Endothelial cell of umbilical vein (primary cell): ENCODE measurements around the gene NLE1. TPM values are rescaled to one million over a fixed set of nuclear protein-coding genes. Genes with fewer than 3 reads are reported as not detected.

Source experiments
- BruUV-seq: library from RNA; stranded (reverse); fragments of 400-500 nt; replicated peaks from 2 replicates; lab custom pipeline; 2021; lab: Mats Ljungman, UMichigan
- CTCF ChIA-PET: fragments of 300-600, 350-600 bp; sonication (Branson Sonifier 250); formaldehyde crosslinking; loops from one replicate; lab custom pipeline; 2021; ENCODE audit warnings: antibody characterized with exemption, inconsistent platforms; lab: Charles Lee
- POLR2A ChIA-PET: fragments of 300-600, 350-600 bp; sonication (Branson Sonifier 250); formaldehyde crosslinking; loops from one replicate; lab custom pipeline; 2021; ENCODE audit warnings: antibody characterized with exemption, inconsistent platforms; lab: Charles Lee
- DNase-seq: peaks from one replicate; pipeline ENCODE4 v3.0.0-alpha.2; 2011; ENCODE audit warnings: low read depth, low spot score
- FAIRE-seq: peaks from 2 replicates; lab custom pipeline; 2011; peaks lifted over from hg19 to GRCh38; lab: Jason Lieb, UNC
- H2AFZ ChIP-seq: 2 replicates; pipeline ENCODE4 v1.6.0; 2012; ENCODE audit warnings: low read depth, low read length, control low read depth, inconsistent platforms
- H3K27ac ChIP-seq: 2 replicates; pipeline ENCODE4 v1.5.1; 2011; ENCODE audit warnings: low read depth, mild to moderate bottlenecking, control low read depth, low read length, moderate library complexity; ENCODE audit not compliant: insufficient read depth
- H3K27me3 ChIP-seq, 2 experiments: 2 replicates each; pipeline versions ENCODE4 v1.6.0 to v1.6.1; 2011; ENCODE audit warnings: low read length in 2 of 2, mixed read lengths in 1 of 2; ENCODE audit not compliant: control insufficient read depth in 2 of 2, insufficient read depth in 2 of 2
- H3K36me3 ChIP-seq, 2 experiments: 2 replicates in 1 of 2; 3 replicates in 1 of 2; pipeline ENCODE4 v1.5.1; 2011; ENCODE audit warnings: low read length in 2 of 2, mild to moderate bottlenecking in 1 of 2, moderate library complexity in 1 of 2; ENCODE audit not compliant: control insufficient read depth in 2 of 2, insufficient read depth in 2 of 2; ENCODE audit errors: extremely low read depth in 1 of 2
- H3K4me1 ChIP-seq: 3 replicates; pipeline ENCODE4 v1.5.1; 2011; ENCODE audit warnings: mild to moderate bottlenecking, low read length; ENCODE audit not compliant: control insufficient read depth, insufficient read depth; ENCODE audit errors: extremely low read depth
- H3K4me2 ChIP-seq: 2 replicates; pipeline ENCODE4 v1.6.1; 2011; ENCODE audit warnings: low read length, control low read depth, mixed read lengths; ENCODE audit not compliant: insufficient read depth
- H3K4me3 ChIP-seq, 3 experiments: fragments of 200-600 bp in 1 of 3; sonication (generic), shearing (Covaris generic) in 1 of 3; replicated peaks in 1 of 3; 2 replicates each; pipeline ENCODE4 v1.5.1; 2011 to 2016; ENCODE audit warnings: control low read depth in 3 of 3, low read length in 3 of 3, mild to moderate bottlenecking in 2 of 3, inconsistent platforms in 1 of 3, low read depth in 1 of 3, moderate library complexity in 1 of 3; ENCODE audit not compliant: insufficient read depth in 1 of 3
- H3K79me2 ChIP-seq: 2 replicates; pipeline ENCODE4 v1.6.0; 2012; ENCODE audit warnings: low read length, inconsistent platforms; ENCODE audit not compliant: control insufficient read depth, insufficient read depth
- H3K9ac ChIP-seq: replicated peaks from 2 replicates; pipeline ENCODE3; 2011; ENCODE audit warnings: low read length, control low read depth; ENCODE audit not compliant: insufficient read depth; ENCODE audit errors: extremely low read depth
- H3K9me1 ChIP-seq: replicated peaks from 3 replicates; pipeline ENCODE4 v1.6.0; 2011; ENCODE audit warnings: mild to moderate bottlenecking, low read length; ENCODE audit not compliant: control insufficient read depth, insufficient read depth; ENCODE audit errors: extremely low read depth
- H3K9me3 ChIP-seq: replicated peaks from 2 replicates; pipeline ENCODE4 v1.5.1; 2012; ENCODE audit warnings: low read length, inconsistent platforms; ENCODE audit not compliant: control insufficient read depth, insufficient read depth
- H4K20me1 ChIP-seq: replicated peaks from 2 replicates; pipeline ENCODE3; 2011; ENCODE audit warnings: mild to moderate bottlenecking, low read length; ENCODE audit not compliant: control insufficient read depth, insufficient read depth; ENCODE audit errors: extremely low read depth
- FOS ChIP-seq: IDR thresholded peaks from 2 replicates; pipeline ENCODE4 v1.6.1; 2011; ENCODE audit warnings: mild to moderate bottlenecking, low read length, moderate library complexity, borderline replicate concordance; ENCODE audit not compliant: insufficient read depth
- GATA2 ChIP-seq: IDR thresholded peaks from 2 replicates; pipeline ENCODE4 v1.7.0; 2011; ENCODE audit warnings: low read depth, mild to moderate bottlenecking, moderate library complexity, mixed read lengths, low read length; ENCODE audit not compliant: insufficient read length, insufficient read depth
- POLR2A ChIP-seq: IDR thresholded peaks from 2 replicates; pipeline ENCODE4 v1.6.1; 2012; ENCODE audit warnings: low read depth, mild to moderate bottlenecking, control low read depth, low read length
- dilution Hi-C: fragments of 300-500 bp; cut with MboI; formaldehyde crosslinking; loops from one replicate; pipeline ENCODE4 v1.15.0; 2019; ENCODE audit warnings: low sequenced_read_pairs; ENCODE audit not compliant: extremely low pct_ligation_motif_present
- intact Hi-C: fragments of 100-400 bp; cut with micrococcal nuclease; formaldehyde crosslinking; loops from one replicate; pipeline ENCODE4 v1.10.0; 2022
- polyA plus RNA-seq, 4 experiments: library from polyadenylated mRNA; depleted of rRNA in 3 of 4; stranded (reverse) in 3 of 4; unstranded in 1 of 4; fragments of >200 nt; gene quantifications; 2 replicates each; pipeline versions ENCODE4 v1.2.1 to v1.2.3, GENCODE V29; 2011 to 2012; ENCODE audit warnings: missing spikeins in 1 of 4
- total RNA-seq: library from RNA; stranded (reverse); gene quantifications from 2 replicates; pipeline ENCODE4 v1.2.3, GENCODE V29; 2021
- TF ChIP-seq, protein P1 (sequence below): IDR thresholded peaks from 2 replicates; pipeline ENCODE4 v1.6.1; 2011; ENCODE audit not compliant: insufficient read depth, insufficient read length

NLE1 gene
- total and polyA plus RNA-seq, 2 donors (not counting 3 experiments of a cell fraction or from before 2014, with no cell fraction given), result 19.1 to 22.8 TPM

- ChIA-PET CTCF (interaction anchor here (0.8 to 1.2 kb wide), 2 partner anchors 10 to 348 kb away, joined by 3 to 4 read pairs; no protein-coding TSS in a partner anchor), POLR2A (no interaction called here)
- TSS peak; percentile 78 for BruUV-seq
- peak overlapping the region; percentile 35 for H3K27ac ChIP-seq
- peak; percentile 31 for DNase-seq
- H3K4me1 ChIP-seq, result peaks cover 5% of the 10 kb centered on the region
- H3K4me2 ChIP-seq, result no peak overlapping the region
- H3K4me3 ChIP-seq, result no peak overlapping the region
- FAIRE-seq, result no peak
- dilution Hi-C loops (no loop called here), intact Hi-C loops (loop anchor here (2.0 kb wide), 1 partner anchor 52 kb away; the partner anchor contains the start of gene SLFN5)
- H3K9me1 ChIP-seq, result no peaks in the 10 kb centered on the region
- H3K27me3 ChIP-seq, result no peaks in the 10 kb centered on the region
- TF ChIP-seq, protein P1, sequence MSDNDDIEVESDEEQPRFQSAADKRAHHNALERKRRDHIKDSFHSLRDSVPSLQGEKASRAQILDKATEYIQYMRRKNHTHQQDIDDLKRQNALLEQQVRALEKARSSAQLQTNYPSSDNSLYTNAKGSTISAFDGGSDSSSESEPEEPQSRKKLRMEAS, result no peak
- TF ChIP-seq GATA2, result peak; percentile 74
- no peak overlapping the region for H2AFZ ChIP-seq
- H3K79me2 ChIP-seq, result no peaks in the 10 kb centered on the region
- H3K9ac ChIP-seq, result no peak overlapping the region
- no peaks in the 10 kb centered on the region for H4K20me1 ChIP-seq
- no peaks in the 10 kb centered on the region for H3K9me3 ChIP-seq
- no peaks in the 10 kb centered on the region for H3K36me3 ChIP-seq
Observed at GRCh38 chr17:35191001-35191695, 49.0 kb upstream of the NLE1 start.

- dilution Hi-C loops, result no loop called here
- Histone ChIP-seq H3K9me1 (no peaks in the 10 kb centered on the region), H4K20me1 (no peaks in the 10 kb centered on the region), H3K79me2 (no peaks in the 10 kb centered on the region), H3K4me2 (peak overlapping the region; percentile 12), H3K9me3 (no peaks in the 10 kb centered on the region), H3K27ac (no peak overlapping the region), H3K27me3 (no peaks in the 10 kb centered on the region), H3K4me1 (peaks cover 5% of the 10 kb centered on the region), H3K9ac (no peak overlapping the region), H3K4me3 (no peak overlapping the region), H3K36me3 (no peaks in the 10 kb centered on the region), H2AFZ (no peak overlapping the region)
- POLR2A ChIA-PET, result no interaction called here
- DNase-seq, result no peak
- TF ChIP-seq POLR2A (no peak), FOS (peak; percentile 22)
- CTCF ChIA-PET, result no interaction called here
- no peak for FAIRE-seq
- BruUV-seq, result no TSS peak
- intact Hi-C loops, result no loop called here
Observed at GRCh38 chr17:35189291-35189690, 47.2 kb upstream of the NLE1 start.
